A549 (cell line): ENCODE measurements around the gene SLC11A2. TPM values are rescaled to one million over a fixed set of nuclear protein-coding genes. Genes with fewer than 3 reads are reported as not detected.

Source experiments
- ATAC-seq, 2 experiments: fragments of 200-7000 bp in 1 of 2; fragments of >200 bp in 1 of 2; cut with Nextera tagmentation in 1 of 2; cut with Tn5 transposase in 1 of 2; 3 replicates each; pipeline versions ENCODE4 v1.8.0 to v1.9.1; 2018 to 2020; ENCODE audit warnings: mild to moderate bottlenecking in 1 of 2, moderate library complexity in 1 of 2
- CTCF ChIA-PET: fragments of 300-600 bp; sonication (Branson Sonifier 250); formaldehyde crosslinking; extraction: SDS; loops from one replicate; lab custom pipeline; 2021; ENCODE audit warnings: antibody characterized with exemption, inconsistent platforms; lab: Yijun Ruan, JAX
- POLR2A ChIA-PET: fragments of 350-600 bp; formaldehyde crosslinking; extraction: SDS; loops from one replicate; lab custom pipeline; 2021; ENCODE audit warnings: antibody characterized with exemption, inconsistent platforms; lab: Yijun Ruan, JAX
- DNase-seq, 2 experiments: peaks; one replicate each; pipeline versions ENCODE4 v3.0.0 to v3.0.0-alpha.2; 2011 to 2016; ENCODE audit warnings: low read depth in 1 of 2, low spot score in 1 of 2
- FAIRE-seq: peaks from 2 replicates; lab custom pipeline; 2011; peaks lifted over from hg19 to GRCh38; lab: Jason Lieb, UNC
- H3K27ac ChIP-seq, 2 experiments: fragments of >200 bp; sonication (Bioruptor Twin); formaldehyde crosslinking; 3 replicates each; pipeline ENCODE4 v1.5.1; 2016 to 2017
- H3K4me1 ChIP-seq: fragments of >200 bp; sonication (Bioruptor Twin); formaldehyde crosslinking; 3 replicates; pipeline ENCODE4 v1.6.1; 2016
- H3K4me2 ChIP-seq: fragments of >200 bp; sonication (Bioruptor Twin); formaldehyde crosslinking; 3 replicates; pipeline ENCODE4 v1.6.1; 2016
- H3K4me3 ChIP-seq: fragments of >200 bp; sonication (Bioruptor Twin); formaldehyde crosslinking; 3 replicates; pipeline ENCODE4 v1.5.1; 2016
- H3K9me3 ChIP-seq: fragments of >200 bp; sonication (Bioruptor Twin); formaldehyde crosslinking; 3 replicates; pipeline ENCODE4 v1.6.1; 2016
- CBX8 ChIP-seq: fragments of 200-600 bp; sonication (generic); IDR thresholded peaks from 2 replicates; pipeline ENCODE4 v1.6.1; 2016
- ELK1 ChIP-seq: fragments of 150-350 bp; IDR thresholded peaks from 2 replicates; pipeline ENCODE4 v1.6.1; 2014; ENCODE audit warnings: low read depth, mild to moderate bottlenecking, low read length
- FOSL2 ChIP-seq, 2 experiments: fragments of 450-650 bp in 1 of 2; fragments of >200 bp in 1 of 2; sonication (Bioruptor Twin) in 1 of 2; formaldehyde crosslinking; IDR thresholded peaks; 2 replicates each; pipeline versions ENCODE4 v1.5.0 to v1.6.1; 2016 to 2020; ENCODE audit warnings: mild to moderate bottlenecking in 1 of 2, moderate library complexity in 1 of 2
- FOXS1 ChIP-seq: fragments of 250-450 bp; sonication (Bioruptor Pico); IDR thresholded peaks from 2 replicates; pipeline ENCODE4 v1.5.0; 2020; ENCODE audit warnings: mild to moderate bottlenecking, moderate library complexity
- GATA3 ChIP-seq: IDR thresholded peaks from 2 replicates; pipeline ENCODE4 v1.6.1; 2012; ENCODE audit warnings: borderline replicate concordance
- HDAC2 ChIP-seq: fragments of 200-600 bp; sonication (generic); IDR thresholded peaks from 2 replicates; pipeline ENCODE4 v1.6.1; 2016
- HOXB5 ChIP-seq: fragments of 250-450 bp; sonication (Bioruptor Pico); IDR thresholded peaks from 2 replicates; pipeline ENCODE4 v1.5.0; 2020; ENCODE audit warnings: mild to moderate bottlenecking, moderate library complexity
- JUNB ChIP-seq: fragments of >200 bp; sonication (Bioruptor Twin); formaldehyde crosslinking; IDR thresholded peaks from 2 replicates; pipeline ENCODE4 v1.6.1; 2016
- KDM5A ChIP-seq: fragments of 200-600 bp; sonication (generic); IDR thresholded peaks from 2 replicates; pipeline ENCODE4 v1.6.1; 2016; ENCODE audit warnings: antibody characterized with exemption, mild to moderate bottlenecking
- MAZ ChIP-seq: fragments of 150-350 bp; IDR thresholded peaks from 2 replicates; pipeline ENCODE4 v1.6.1; 2014; ENCODE audit warnings: antibody characterized with exemption, low read depth, low read length, borderline replicate concordance
- MYC ChIP-seq: IDR thresholded peaks from 2 replicates; pipeline ENCODE4 v1.6.1; 2012; ENCODE audit warnings: mild to moderate bottlenecking, inconsistent platforms, low read length, improper control_type of control experiment, borderline replicate concordance
- NFE2L2 ChIP-seq: fragments of 150-350 bp; conservative IDR thresholded peaks from 2 replicates; pipeline ENCODE4 v1.6.1; 2014; ENCODE audit warnings: low read length
- RARB ChIP-seq: fragments of 250-450 bp; sonication (Bioruptor Pico); IDR thresholded peaks from 2 replicates; pipeline ENCODE4 v1.8.0; 2021; ENCODE audit warnings: mild to moderate bottlenecking, moderate library complexity
- RCOR1 ChIP-seq: fragments of 150-350 bp; IDR thresholded peaks from 2 replicates; pipeline ENCODE4 v1.6.1; 2014; ENCODE audit warnings: antibody characterized with exemption, low read length, low read depth
- REST ChIP-seq: fragments of 200-600 bp; sonication (generic); IDR thresholded peaks from 2 replicates; pipeline ENCODE4 v1.6.1; 2016; ENCODE audit warnings: antibody characterized with exemption, mild to moderate bottlenecking, moderate library complexity
- RFX5 ChIP-seq: fragments of 450-650 bp; IDR thresholded peaks from 2 replicates; pipeline ENCODE4 v1.7.1; 2014; ENCODE audit warnings: antibody characterized with exemption, mild to moderate bottlenecking, moderate library complexity
- SMC3 ChIP-seq: fragments of >200 bp; sonication (Bioruptor Twin); formaldehyde crosslinking; IDR thresholded peaks from 3 replicates; pipeline ENCODE4 v1.6.1; 2018; ENCODE audit warnings: inconsistent platforms
- USF2 ChIP-seq: fragments of 450-650 bp; IDR thresholded peaks from 2 replicates; pipeline ENCODE4 v1.6.1; 2014; ENCODE audit warnings: antibody characterized with exemption
- ZFP36 ChIP-seq: fragments of 450-650 bp; IDR thresholded peaks from 2 replicates; pipeline ENCODE4 v1.6.1; 2014; ENCODE audit warnings: borderline replicate concordance; ENCODE audit not compliant: partially characterized antibody
- ZNF302 ChIP-seq: fragments of 250-450 bp; sonication (Bioruptor Pico); IDR thresholded peaks from 2 replicates; pipeline ENCODE4 v1.9.0; 2021; ENCODE audit warnings: inconsistent platforms, mild to moderate bottlenecking, moderate library complexity
- ZSCAN20 ChIP-seq: fragments of 250-450 bp; sonication (Bioruptor Pico); IDR thresholded peaks from 2 replicates; pipeline ENCODE4 v1.8.0; 2022; ENCODE audit warnings: mild to moderate bottlenecking, moderate library complexity
- WGBS: methylation state at CpG from one replicate; pipeline ENCODE4 v1.1.6; 2017; ENCODE audit errors: missing lambda C conversion rate; 5-methylcytosine and 5-hydroxymethylcytosine counted together
- polyA plus RNA-seq, 4 experiments: library from polyadenylated mRNA; depleted of rRNA in 3 of 4; stranded (reverse); fragments of >200 nt; fragmentation: RNase III in 1 of 4; extraction: RNeasy Plus Mini Kit Qiagen cat#74134 plus additional on column Dnase treatment in 1 of 4; gene quantifications; 2 replicates in 3 of 4; 3 replicates in 1 of 4; pipeline ENCODE4 v1.2.3, GENCODE V29; 2011 to 2017

SLC11A2 gene
- polyA plus RNA-seq, 2 of the 4 experiments (the other 2 are of a cell fraction) = 30.8 to 80.7 TPM

DNA sequence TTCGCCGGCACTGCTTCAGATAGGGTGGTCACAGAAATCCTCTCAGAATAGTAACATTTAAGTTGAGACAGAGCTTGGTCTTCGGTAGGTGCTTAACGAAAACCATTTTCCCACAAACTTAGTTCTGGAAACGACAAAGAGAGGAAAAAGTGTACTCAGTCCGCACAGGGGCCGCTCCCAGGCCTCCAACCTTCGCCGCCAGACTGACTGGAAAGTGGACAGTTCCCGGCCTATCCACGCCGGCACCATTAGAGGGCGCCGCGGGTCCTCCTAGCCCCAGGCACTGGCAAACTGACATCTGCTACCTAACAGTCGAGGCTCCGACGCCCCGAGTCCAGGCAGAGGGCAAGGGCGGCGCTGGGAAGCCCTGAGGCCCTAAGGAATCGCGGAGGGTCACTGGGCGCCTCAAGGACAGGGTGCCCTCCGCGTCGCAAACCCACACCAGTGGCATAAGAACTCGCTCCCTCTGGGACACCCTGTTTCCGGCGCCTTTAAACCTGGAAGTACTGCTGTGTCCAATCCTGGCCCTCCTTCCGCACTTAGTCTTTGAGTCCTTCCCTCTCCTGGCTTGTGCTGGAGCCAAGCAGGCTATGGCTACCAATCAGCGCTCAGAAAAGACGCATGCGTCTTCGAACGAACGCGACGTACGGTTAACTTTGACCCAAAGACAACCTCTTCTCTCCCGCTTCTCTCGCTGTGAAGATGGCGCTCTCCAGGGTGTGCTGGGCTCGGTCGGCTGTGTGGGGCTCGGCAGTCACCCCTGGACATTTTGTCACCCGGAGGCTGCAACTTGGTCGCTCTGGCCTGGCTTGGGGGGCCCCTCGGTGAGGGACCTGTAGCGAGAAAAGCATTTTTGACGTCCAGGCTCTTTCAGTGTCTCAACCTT is 21.7 kb upstream of the SLC11A2 start, which contains the start of gene LETMD1 (continued):
- TF ChIP-seq ELK1 (no peak), HOXB5 (CRISPR knock-in tag) (no peak), SMC3 (peak; percentile 69), FOSL2 (IDR thresholded peaks at IDR 0.05) (no peak), FOSL2 (CRISPR knock-in tag; IDR thresholded peaks at IDR 0.05) (no peak), RARB (no peak)

DNA sequence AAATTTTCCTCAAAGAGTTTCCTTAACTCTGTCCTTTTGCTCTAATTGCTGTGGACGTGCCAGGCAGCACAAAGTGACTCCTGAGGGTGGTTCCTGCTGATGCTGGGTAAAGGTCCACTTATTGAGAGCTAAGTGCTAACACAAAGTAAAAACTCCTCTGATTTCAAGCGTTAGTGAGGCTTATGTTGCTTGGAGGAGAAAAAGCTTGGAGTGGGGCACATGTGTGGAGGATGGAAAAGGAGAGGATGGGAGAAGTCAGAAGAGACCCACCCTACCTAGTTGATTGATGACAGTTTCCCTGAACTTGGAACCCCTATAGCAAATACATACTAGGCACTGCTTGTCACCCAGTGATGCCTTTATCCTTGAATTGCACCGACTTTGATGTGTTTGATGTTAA is 10.1 kb upstream of the SLC11A2 start:
- WGBS = 59% methylated on average over 3 of the region's 3 CpGs
- TF ChIP-seq MYC (no peak), FOXS1 (CRISPR knock-in tag) (no peak), JUNB (no peak), RFX5 (no peak), KDM5A (no peak), RARB (no peak)
- TF ChIP-seq, all 56 proteins: peak for 0
- H3K9me3 ChIP-seq = no peaks in the 10 kb centered on the region
- ATAC-seq (no peak), DNase-seq (no peak), FAIRE-seq (no peak)
- no peak overlapping the region for H3K27ac ChIP-seq
- H3K4me1 ChIP-seq = peaks cover 7% of the 10 kb centered on the region; the same call in 2 of the 3 replicates
- ChIA-PET POLR2A (no interaction called here), CTCF (no interaction called here)
- H3K4me3 ChIP-seq = no peak overlapping the region
- H3K4me2 ChIP-seq = no peak overlapping the region

- WGBS = 92% methylated on average over 4 of the region's 4 CpGs
- Histone ChIP-seq H3K4me3 (no peak overlapping the region), H3K9me3 (no peaks in the 10 kb centered on the region), H3K4me1 (peaks cover 13% of the 10 kb centered on the region), H3K27ac (no peak overlapping the region), H3K4me2 (no peak overlapping the region)
- ChIA-PET POLR2A (interaction anchor here (0.6 kb wide), 1 partner anchor 1251 kb away, joined by 6 read pairs; no protein-coding TSS in a partner anchor), CTCF (interaction anchor here (1.0 to 1.2 kb wide), 2 partner anchors 12 to 14 kb away, joined by 3 read pairs; no protein-coding TSS in a partner anchor)
- ATAC-seq (no peak), FAIRE-seq (no peak), DNase-seq (no peak)
- TF ChIP-seq GATA3 = no peak
- TF ChIP-seq NFE2L2 = no peak
- TF ChIP-seq, all 56 proteins: peak for 0
These were observed 7.4 kb upstream of the SLC11A2 start for GRCh38 chr12:51033457-51034089.

GRCh38 chr12:51033048-51033447 is 6.9 kb upstream of the SLC11A2 start:
- H3K4me1 ChIP-seq = peaks cover 13% of the 10 kb centered on the region
- CTCF ChIA-PET = interaction anchor here (0.8 to 1.2 kb wide), 3 partner anchors 12 to 226 kb away, joined by 3 read pairs; no protein-coding TSS in a partner anchor
- 81% methylated on average over 2 of the region's 2 CpGs for WGBS
- no peak for DNase-seq
- TF ChIP-seq MAZ (no peak), RCOR1 (no peak)
- TF ChIP-seq, all 56 proteins: peak for 0
- Histone ChIP-seq H3K9me3 (no peaks in the 10 kb centered on the region), H3K4me3 (no peak overlapping the region), H3K4me2 (no peak overlapping the region), H3K27ac (no peak overlapping the region)
- POLR2A ChIA-PET = no interaction called here
- ATAC-seq (no peak), FAIRE-seq (no peak)

DNA sequence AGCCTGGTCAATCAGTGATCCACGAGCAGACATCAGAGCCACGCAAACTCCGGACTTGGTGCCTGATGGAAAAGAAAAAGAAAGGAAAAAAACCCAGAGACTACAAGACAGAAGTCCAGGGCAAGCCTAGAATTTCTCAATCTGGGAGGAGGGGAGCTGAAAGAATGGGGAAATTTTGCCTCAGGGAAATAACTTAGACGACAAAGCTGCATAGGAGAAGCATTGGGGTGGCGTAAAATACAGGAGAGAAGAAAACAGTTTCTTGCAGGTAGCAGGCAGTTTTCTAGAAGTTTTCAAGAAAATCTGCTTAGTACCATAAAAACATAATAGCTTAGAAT is 2.6 kb upstream of the SLC11A2 start:
- Histone ChIP-seq H3K27ac (peak overlapping the region in 1 of 2 experiments; percentile 31; a peak in 2 of 6 replicates), H3K4me1 (peaks cover 29% of the 10 kb centered on the region), H3K4me3 (peak overlapping the region; percentile 8; the same call in 1 of the 3 replicates), H3K9me3 (no peaks in the 10 kb centered on the region), H3K4me2 (peak overlapping the region; percentile 69)
- ATAC-seq (no peak), FAIRE-seq (no peak), DNase-seq (no peak)
- CTCF ChIA-PET = interaction anchor here (1.0 to 3.2 kb wide), 13 partner anchors 9 to 264 kb away, joined by 3 to 19 read pairs (median 4); partner anchors contain the start of gene ATF1
- WGBS = 24% methylated on average over 5 of the region's 5 CpGs
- POLR2A ChIA-PET = interaction anchor here (1.1 to 1.8 kb wide), 2 partner anchors 54 to 264 kb away, joined by 6 to 8 read pairs; partner anchors contain the start of gene CSRNP2
- no peak for TF ChIP-seq ZSCAN20
- no peak for TF ChIP-seq ZFP36
- no peak for TF ChIP-seq ZNF302 (CRISPR knock-in tag)
- TF ChIP-seq FOXS1 (CRISPR knock-in tag) = no peak
- no peak for TF ChIP-seq REST
- TF ChIP-seq CBX8 = no peak
- no peak for TF ChIP-seq USF2
- TF ChIP-seq HDAC2 = no peak
- TF ChIP-seq HOXB5 (CRISPR knock-in tag) = no peak
